Stimulated activated naive CD8-positive, alpha-beta T cell treated with anti-CD3 and anti-CD28 coated beads, Interleukin-15, Interleukin-2, amounts not matched to agents 100 U/mL and 50 U/mL, for 24 hours (primary cell): ENCODE measurements around the gene AKAP1.

Source experiments
- ATAC-seq: fragments of 150-1000 bp; cut with Tn5 transposase; one replicate; pipeline ENCODE4 v1.10.0; 2021
- DNase-seq: peaks from one replicate; pipeline ENCODE4 v3.0.0; 2021

AKAP1 gene

DNA sequence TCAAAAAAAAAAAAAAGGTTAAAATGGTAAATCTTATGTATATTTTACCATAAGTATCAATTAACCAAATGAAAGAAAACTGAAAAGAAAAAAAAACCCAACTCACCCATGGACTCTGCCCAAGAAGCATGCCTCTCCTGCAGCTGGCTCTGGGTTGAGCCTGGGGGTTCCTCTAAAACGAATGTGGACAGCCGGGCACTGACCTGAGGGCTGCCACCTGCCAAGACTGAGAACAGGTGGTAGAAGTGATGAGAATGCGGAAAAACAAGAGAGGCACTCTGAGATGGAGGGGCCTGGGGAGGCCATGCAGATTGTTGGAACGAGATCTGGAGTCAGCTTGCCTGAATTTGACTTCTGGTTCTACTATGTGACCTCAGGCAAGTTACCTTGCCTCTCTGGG lies 85.8 kb downstream of the AKAP1 start:
- ATAC-seq (no peak), DNase-seq (no peak)
